Stimulated activated CD8-positive, alpha-beta memory T cell treated with anti-CD3 and anti-CD28 coated beads, Interleukin-12 subunit alpha, Interleukin-12 subunit beta, amount 100 ng/mL, for 24 hours (primary cell): ENCODE data around the gene DIPK2A.

Experiments
- DNase-seq: peaks from one replicate; pipeline ENCODE4 v3.0.0-alpha.2; 2020; ENCODE audit errors: extremely low read depth

Gene DIPK2A

GRCh38 chr3:143974271-143975238 is 2.9 kb downstream of the DIPK2A start:
- DNase-seq, result no peak

- no peak for DNase-seq
These were observed 4.0 kb downstream of the DIPK2A start for GRCh38 chr3:143975554-143976152.

- no peak for DNase-seq
These were observed 6.0 kb downstream of the DIPK2A start for GRCh38 chr3:143977341-143978262.

GRCh38 chr3:143978263-143978631 is 6.6 kb downstream of the DIPK2A start:
- no peak for DNase-seq

GRCh38 chr3:143979041-143979440 is 7.4 kb downstream of the DIPK2A start:
- DNase-seq, result no peak

GRCh38 chr3:143979813-143980212 is 8.2 kb downstream of the DIPK2A start:
- DNase-seq, result no peak

GRCh38 chr3:143988306-143988705 is 16.7 kb downstream of the DIPK2A start:
- DNase-seq, result no peak

GRCh38 chr3:143989461-143989860 is 17.8 kb downstream of the DIPK2A start:
- no peak for DNase-seq

GRCh38 chr3:143991713-143992112 is 20.1 kb downstream of the DIPK2A start:
- DNase-seq, result no peak

- no peak for DNase-seq
These were observed 26.6 kb downstream of the DIPK2A start for GRCh38 chr3:143998266-143998665.

- no peak for DNase-seq
These were observed 31.4 kb downstream of the DIPK2A start for GRCh38 chr3:144003051-144003450.

- no peak for DNase-seq
These were observed 38.7 kb downstream of the DIPK2A start for GRCh38 chr3:144010371-144010770.

- DNase-seq, result no peak
These were observed 39.7 kb downstream of the DIPK2A start for GRCh38 chr3:144011251-144011799.

GRCh38 chr3:144015133-144015532 is 43.5 kb downstream of the DIPK2A start:
- no peak for DNase-seq

GRCh38 chr3:144018776-144019175 is 47.2 kb downstream of the DIPK2A start:
- DNase-seq, result no peak
